ENCODE measurements around the gene MIF4GD.
"Not testable (repeated sequence)": the region's sequence is repeated elsewhere in the genome, so short reads cannot be mapped to it uniquely, and the experiment has no call there.

Gene MIF4GD

GRCh38 chr17:75287221-75287620, 16.2 kb upstream of the MIF4GD start:
- Histone ChIP-seq H3K4me2 (ENCODE audit: insufficient read depth, low read length) (peak overlapping the region; percentile 90; the same call in 1 of the 2 replicates), H3K4me1 (ENCODE audit: insufficient read depth, low read length) (peaks cover 24% of the 10 kb centered on the region), H2AFZ (ENCODE audit: low read depth, low read length) (no peak overlapping the region), H3K9ac (ENCODE audit: low read depth, low read length) (no peak overlapping the region), H3K36me3 (ENCODE audit: insufficient read depth, low read length) (peaks cover 37% of the 10 kb centered on the region), H3K9me3 (ENCODE audit: insufficient read depth, low read length, severe bottlenecking) (no peaks in the 10 kb centered on the region), H4K20me1 (ENCODE audit: insufficient read depth, low read length) (no peaks in the 10 kb centered on the region; the same call in 1 of the 2 replicates), H3K27ac (ENCODE audit: low read length) (no peak overlapping the region), H3K4me3 (ENCODE audit: low read depth in 1 of 2, low read length in 2 of 2) (no peak overlapping the region), H3K27me3 (ENCODE audit: insufficient read depth, low read length, poor library complexity) (no peaks in the 10 kb centered on the region), H3K79me2 (ENCODE audit: insufficient read depth, low read length) (peaks cover 34% of the 10 kb centered on the region)
- no peak for ATAC-seq (ENCODE audit: insufficient read depth, low read depth)
- no peak for DNase-seq
- no peak for TF ChIP-seq EZH2 (IDR thresholded peaks at IDR 0.05; ENCODE audit: borderline replicate concordance, low read depth, low read length, severe bottlenecking)

GRCh38 chr17:75285123-75285522, 14.1 kb upstream of the MIF4GD start:
- DNase-seq: no peak
- Histone ChIP-seq H3K27me3 (ENCODE audit: insufficient read depth, low read length, poor library complexity) (no peaks in the 10 kb centered on the region), H3K79me2 (ENCODE audit: insufficient read depth, low read length) (peaks cover 34% of the 10 kb centered on the region), H3K27ac (ENCODE audit: low read length) (no peak overlapping the region), H3K36me3 (ENCODE audit: insufficient read depth, low read length) (peaks cover 48% of the 10 kb centered on the region), H3K4me1 (ENCODE audit: insufficient read depth, low read length) (peaks cover 17% of the 10 kb centered on the region), H4K20me1 (ENCODE audit: insufficient read depth, low read length) (no peaks in the 10 kb centered on the region; the same call in 1 of the 2 replicates), H3K4me2 (ENCODE audit: insufficient read depth, low read length) (no peak overlapping the region), H3K9ac (ENCODE audit: low read depth, low read length) (no peak overlapping the region), H2AFZ (ENCODE audit: low read depth, low read length) (no peak overlapping the region), H3K4me3 (ENCODE audit: low read depth in 1 of 2, low read length in 2 of 2) (no peak overlapping the region), H3K9me3 (ENCODE audit: insufficient read depth, low read length, severe bottlenecking) (no peaks in the 10 kb centered on the region)
- ATAC-seq (ENCODE audit: insufficient read depth, low read depth): no peak
- TF ChIP-seq, protein P1, sequence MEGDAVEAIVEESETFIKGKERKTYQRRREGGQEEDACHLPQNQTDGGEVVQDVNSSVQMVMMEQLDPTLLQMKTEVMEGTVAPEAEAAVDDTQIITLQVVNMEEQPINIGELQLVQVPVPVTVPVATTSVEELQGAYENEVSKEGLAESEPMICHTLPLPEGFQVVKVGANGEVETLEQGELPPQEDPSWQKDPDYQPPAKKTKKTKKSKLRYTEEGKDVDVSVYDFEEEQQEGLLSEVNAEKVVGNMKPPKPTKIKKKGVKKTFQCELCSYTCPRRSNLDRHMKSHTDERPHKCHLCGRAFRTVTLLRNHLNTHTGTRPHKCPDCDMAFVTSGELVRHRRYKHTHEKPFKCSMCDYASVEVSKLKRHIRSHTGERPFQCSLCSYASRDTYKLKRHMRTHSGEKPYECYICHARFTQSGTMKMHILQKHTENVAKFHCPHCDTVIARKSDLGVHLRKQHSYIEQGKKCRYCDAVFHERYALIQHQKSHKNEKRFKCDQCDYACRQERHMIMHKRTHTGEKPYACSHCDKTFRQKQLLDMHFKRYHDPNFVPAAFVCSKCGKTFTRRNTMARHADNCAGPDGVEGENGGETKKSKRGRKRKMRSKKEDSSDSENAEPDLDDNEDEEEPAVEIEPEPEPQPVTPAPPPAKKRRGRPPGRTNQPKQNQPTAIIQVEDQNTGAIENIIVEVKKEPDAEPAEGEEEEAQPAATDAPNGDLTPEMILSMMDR (IDR thresholded peaks at IDR 0.05; ENCODE audit: borderline replicate concordance, extremely low read depth, low read length, poor library complexity, severe bottlenecking): no peak
- no peak for TF ChIP-seq EZH2 (IDR thresholded peaks at IDR 0.05; ENCODE audit: borderline replicate concordance, low read depth, low read length, severe bottlenecking)

- H3K4me3 ChIP-seq (ENCODE audit: low read depth in 1 of 2, low read length in 2 of 2); H3K27me3 ChIP-seq (ENCODE audit: insufficient read depth, low read length, poor library complexity); H3K27ac ChIP-seq (ENCODE audit: low read length); H3K4me2 ChIP-seq (ENCODE audit: insufficient read depth, low read length); H3K9me3 ChIP-seq (ENCODE audit: insufficient read depth, low read length, severe bottlenecking); H4K20me1 ChIP-seq (ENCODE audit: insufficient read depth, low read length); H3K9ac ChIP-seq (ENCODE audit: low read depth, low read length); H3K79me2 ChIP-seq (ENCODE audit: insufficient read depth, low read length); ATAC-seq (ENCODE audit: insufficient read depth, low read depth); H3K4me1 ChIP-seq (ENCODE audit: insufficient read depth, low read length); H2AFZ ChIP-seq (ENCODE audit: low read depth, low read length); DNase-seq: not testable (repeated sequence)
- H3K36me3 ChIP-seq (ENCODE audit: insufficient read depth, low read length): peaks cover 51% of the 10 kb centered on the region
Observed at GRCh38 chr17:75280189-75280588, 9.2 kb upstream of the MIF4GD start.

DNA sequence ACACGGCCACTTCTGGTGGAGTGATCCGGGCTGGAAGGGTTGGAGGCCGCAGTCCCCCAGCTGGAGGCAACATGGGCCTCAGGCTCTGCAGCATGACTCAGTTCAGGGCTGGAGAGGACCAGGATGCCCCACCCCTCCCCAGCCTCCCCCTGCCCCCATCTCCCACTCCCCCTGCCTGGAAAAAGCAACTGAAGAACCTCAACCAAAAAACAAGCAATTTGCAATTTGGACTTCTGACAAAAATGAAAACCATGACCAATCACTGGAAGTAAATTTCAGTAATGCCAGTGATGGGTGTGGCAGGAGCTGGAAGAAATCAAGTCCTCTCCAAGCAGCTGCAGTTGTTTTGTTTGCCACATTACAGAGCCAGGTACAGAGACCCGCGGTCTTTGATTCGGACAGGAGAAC, 6.6 kb upstream of the MIF4GD start:
- Histone ChIP-seq H3K27ac (ENCODE audit: low read length) (no peak overlapping the region), H3K4me1 (ENCODE audit: insufficient read depth, low read length) (peaks cover 12% of the 10 kb centered on the region), H3K9ac (ENCODE audit: low read depth, low read length) (no peak overlapping the region), H3K36me3 (ENCODE audit: insufficient read depth, low read length) (peaks cover 59% of the 10 kb centered on the region), H3K27me3 (ENCODE audit: insufficient read depth, low read length, poor library complexity) (no peaks in the 10 kb centered on the region), H3K79me2 (ENCODE audit: insufficient read depth, low read length) (peaks cover 11% of the 10 kb centered on the region; the same call in 1 of the 2 replicates), H3K9me3 (ENCODE audit: insufficient read depth, low read length, severe bottlenecking) (no peaks in the 10 kb centered on the region), H4K20me1 (ENCODE audit: insufficient read depth, low read length) (peaks cover 6% of the 10 kb centered on the region), H3K4me3 (ENCODE audit: low read depth in 1 of 2, low read length in 2 of 2) (no peak overlapping the region), H3K4me2 (ENCODE audit: insufficient read depth, low read length) (no peak overlapping the region), H2AFZ (ENCODE audit: low read depth, low read length) (no peak overlapping the region)
- TF ChIP-seq EZH2 (IDR thresholded peaks at IDR 0.05; ENCODE audit: borderline replicate concordance, low read depth, low read length, severe bottlenecking): no peak
- TF ChIP-seq, protein P1 (IDR thresholded peaks at IDR 0.05; ENCODE audit: borderline replicate concordance, extremely low read depth, low read length, poor library complexity, severe bottlenecking): no peak
- DNase-seq (no peak), ATAC-seq (ENCODE audit: insufficient read depth, low read depth) (no peak)
